WI38 (cell line): ENCODE results near the gene FEM1C.

Source experiments
- H3K4me3 ChIP-seq: 2 replicates; pipeline ENCODE4 v1.5.1; 2011; ENCODE audit warnings: low read depth, mild to moderate bottlenecking, control low read depth, low read length
- TF ChIP-seq, protein P1 (sequence below): IDR thresholded peaks from 2 replicates; pipeline ENCODE4 v1.5.1; 2012; ENCODE audit warnings: low read depth, mild to moderate bottlenecking, control low read depth, low read length

FEM1C gene

GRCh38 chr5:115545351-115545882 is 842 bp upstream of the FEM1C start:
- TF ChIP-seq, protein P1, sequence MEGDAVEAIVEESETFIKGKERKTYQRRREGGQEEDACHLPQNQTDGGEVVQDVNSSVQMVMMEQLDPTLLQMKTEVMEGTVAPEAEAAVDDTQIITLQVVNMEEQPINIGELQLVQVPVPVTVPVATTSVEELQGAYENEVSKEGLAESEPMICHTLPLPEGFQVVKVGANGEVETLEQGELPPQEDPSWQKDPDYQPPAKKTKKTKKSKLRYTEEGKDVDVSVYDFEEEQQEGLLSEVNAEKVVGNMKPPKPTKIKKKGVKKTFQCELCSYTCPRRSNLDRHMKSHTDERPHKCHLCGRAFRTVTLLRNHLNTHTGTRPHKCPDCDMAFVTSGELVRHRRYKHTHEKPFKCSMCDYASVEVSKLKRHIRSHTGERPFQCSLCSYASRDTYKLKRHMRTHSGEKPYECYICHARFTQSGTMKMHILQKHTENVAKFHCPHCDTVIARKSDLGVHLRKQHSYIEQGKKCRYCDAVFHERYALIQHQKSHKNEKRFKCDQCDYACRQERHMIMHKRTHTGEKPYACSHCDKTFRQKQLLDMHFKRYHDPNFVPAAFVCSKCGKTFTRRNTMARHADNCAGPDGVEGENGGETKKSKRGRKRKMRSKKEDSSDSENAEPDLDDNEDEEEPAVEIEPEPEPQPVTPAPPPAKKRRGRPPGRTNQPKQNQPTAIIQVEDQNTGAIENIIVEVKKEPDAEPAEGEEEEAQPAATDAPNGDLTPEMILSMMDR, result no peak
- no peak overlapping the region; the same call in 1 of the 2 replicates for H3K4me3 ChIP-seq

GRCh38 chr5:115544043-115544435 is 536 bp downstream of the FEM1C start:
- peak overlapping the region; percentile 84 for H3K4me3 ChIP-seq
- TF ChIP-seq, protein P1, result no peak

GRCh38 chr5:115543365-115544042 is 1.1 kb downstream of the FEM1C start:
- TF ChIP-seq, protein P1, result no peak
- peak overlapping the region; percentile 84 for H3K4me3 ChIP-seq

DNA sequence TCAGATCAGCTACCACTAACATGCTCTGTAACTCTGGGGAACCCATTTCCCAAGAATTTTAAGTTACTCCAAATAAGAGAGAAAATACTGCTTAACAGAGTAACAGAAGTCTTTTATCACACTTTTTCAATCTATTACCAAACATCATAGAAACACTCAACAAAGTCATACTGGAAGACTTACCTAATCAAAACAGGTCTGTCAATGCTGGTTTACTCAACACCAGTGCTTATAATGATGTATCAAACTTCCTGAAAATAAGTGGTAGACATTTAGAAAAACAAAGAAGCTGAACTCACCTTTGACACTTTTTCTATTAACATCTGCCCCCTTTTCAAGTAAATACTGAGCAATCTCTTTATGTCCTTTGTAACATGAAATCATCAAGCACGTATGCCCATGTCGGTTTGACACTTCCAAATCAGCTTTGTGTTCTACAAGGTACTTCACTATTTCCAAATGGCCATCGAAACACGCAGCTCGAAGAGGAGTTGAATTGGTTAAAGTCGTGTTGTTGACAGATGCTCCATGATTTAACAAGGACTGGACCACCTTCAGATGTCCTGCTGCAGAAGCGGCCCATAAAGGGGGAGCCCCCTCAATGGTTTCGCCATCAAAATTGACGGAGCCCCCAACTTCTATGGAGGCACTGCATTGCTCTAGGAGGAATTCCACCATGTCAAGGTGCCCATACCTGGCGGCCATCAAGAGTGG is 1.8 kb downstream of the FEM1C start:
- H3K4me3 ChIP-seq, result peak overlapping the region; percentile 84
- TF ChIP-seq, protein P1, result no peak

DNA sequence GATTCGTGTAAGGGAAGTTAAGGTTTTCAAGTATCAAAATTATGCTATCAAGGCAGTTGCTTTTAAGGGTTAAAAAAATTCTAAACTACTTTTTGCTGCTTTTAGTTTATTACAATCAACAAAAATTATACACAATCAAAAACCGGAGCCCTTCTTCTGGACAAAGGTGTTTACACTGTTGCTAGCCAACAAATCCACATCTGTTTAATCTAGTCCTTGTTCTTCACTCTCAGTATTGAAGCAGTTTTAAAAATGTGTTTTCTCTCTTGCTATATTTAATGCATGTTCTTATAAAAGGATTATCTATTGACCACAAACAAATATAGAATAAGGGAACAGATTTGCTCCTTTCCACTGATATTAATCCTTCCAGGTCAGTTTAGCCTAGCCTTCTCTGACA is 2.5 kb downstream of the FEM1C start:
- H3K4me3 ChIP-seq, result peak overlapping the region; percentile 84
- TF ChIP-seq, protein P1, result no peak

GRCh38 chr5:115541611-115542010 is 3.0 kb downstream of the FEM1C start:
- TF ChIP-seq, protein P1, result no peak
- H3K4me3 ChIP-seq, result peak overlapping the region; percentile 84

DNA sequence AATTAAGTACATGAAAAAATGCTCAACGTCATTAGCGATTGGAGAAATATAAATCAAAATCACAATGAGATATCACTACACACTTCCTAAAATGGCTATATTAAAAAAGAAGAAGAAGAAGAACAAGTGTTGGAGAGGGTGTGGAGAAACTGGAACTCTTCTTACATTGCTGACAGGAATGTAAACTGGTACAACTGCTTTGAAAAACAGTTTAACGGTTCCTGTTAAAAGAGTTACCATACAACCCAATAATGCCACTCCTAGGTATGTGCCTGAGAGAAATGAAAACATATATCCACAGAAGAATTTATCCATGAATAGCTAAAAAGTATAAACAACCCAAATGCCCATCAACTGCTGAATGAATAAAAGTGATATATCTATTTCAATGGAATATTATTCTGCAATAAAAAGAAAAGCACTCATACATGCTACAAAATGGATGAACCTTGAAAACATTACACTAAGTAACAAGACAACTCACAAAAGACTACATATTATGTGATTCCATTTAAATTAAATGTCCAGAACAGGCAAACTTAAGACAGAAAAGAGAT is 9.0 kb downstream of the FEM1C start:
- H3K4me3 ChIP-seq, result no peak overlapping the region
- TF ChIP-seq, protein P1, result no peak
